ENCODE measurements around the gene FUT7. TPM values are rescaled to one million over a fixed set of nuclear protein-coding genes. Genes with fewer than 3 reads are reported as not detected.

FUT7 gene
- total and polyA plus RNA-seq, 2 of the 13 experiments (the other 11 are each of a cell fraction or from before 2014, with no cell fraction given) = 0.05 TPM; not detected in 1

DNA sequence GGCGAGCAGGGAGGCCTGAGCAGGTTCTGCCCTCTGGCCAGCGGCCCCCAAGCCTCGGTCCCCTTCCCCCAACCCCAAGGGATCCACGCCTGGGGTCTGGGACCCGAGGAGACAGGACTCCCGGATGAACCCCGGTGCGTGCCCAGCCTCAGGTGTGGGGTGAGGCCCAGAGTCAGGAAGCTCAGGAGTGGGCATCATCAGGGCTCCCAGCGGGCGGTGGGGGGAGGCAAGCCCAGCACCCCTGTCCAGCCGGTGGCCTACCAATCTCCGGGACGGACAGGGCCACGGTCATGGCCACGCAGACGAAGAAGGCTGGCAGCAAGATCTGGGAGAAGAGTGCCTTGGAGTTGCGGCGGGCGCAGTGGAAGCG is 18.3 kb downstream of the FUT7 start (continued):
- no peak for TF ChIP-seq ZNF142 (CRISPR knock-in tag; IDR thresholded peaks at IDR 0.05)

DNA sequence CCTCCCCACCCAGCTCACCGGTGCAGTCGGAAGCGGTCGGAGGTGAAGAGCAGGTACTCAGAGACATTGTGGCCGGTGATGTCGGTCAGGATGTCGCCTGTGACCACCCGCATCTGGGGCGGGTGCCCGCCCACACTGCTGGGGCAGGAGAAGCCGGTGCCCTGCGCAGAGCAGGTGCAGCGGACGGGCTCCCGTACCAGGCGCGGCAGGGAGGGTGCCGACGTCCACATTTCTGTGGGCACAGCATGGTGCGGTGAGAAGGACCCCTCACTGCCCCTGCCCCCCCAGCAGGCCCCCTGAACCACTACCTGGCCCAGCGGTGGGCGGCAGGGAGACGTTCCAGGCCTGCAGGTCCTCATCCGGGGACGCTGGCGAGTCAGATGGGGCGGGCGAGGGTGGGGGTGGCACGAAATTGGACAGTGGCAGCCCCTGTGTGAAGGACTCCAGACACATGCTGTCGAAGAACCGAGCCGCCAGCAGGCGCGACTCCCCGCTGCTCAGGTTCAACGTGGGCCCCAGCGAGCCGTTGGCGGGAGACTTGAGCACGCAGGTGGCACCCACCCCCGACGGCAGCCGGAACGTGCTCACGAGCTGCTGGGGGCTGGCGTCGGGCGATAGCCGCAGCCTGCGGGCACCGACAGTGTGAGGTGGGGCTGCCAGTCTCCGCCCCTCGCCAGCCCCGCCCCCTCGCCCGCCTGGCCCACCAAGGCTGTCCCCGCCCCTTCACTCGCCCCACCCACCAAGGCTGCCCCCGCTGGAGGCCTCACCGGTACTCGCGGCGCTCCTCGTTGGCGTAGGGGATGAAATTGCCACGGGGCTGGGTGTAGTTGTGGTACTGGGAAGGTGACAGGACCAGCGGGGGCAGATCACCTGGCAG is 19.0 kb downstream of the FUT7 start:
- Histone ChIP-seq H3K27ac (ENCODE audit: extremely low read length, insufficient read depth, low read length) (no peak overlapping the region), H2AFZ (ENCODE audit: low read length) (no peak overlapping the region), H4K20me1 (ENCODE audit: insufficient read depth, low read length) (no peaks in the 10 kb centered on the region), H3K9ac (ENCODE audit: insufficient read depth, low read depth, low read length) (no peak overlapping the region), H3K9me3 (ENCODE audit: low read length) (no peaks in the 10 kb centered on the region), H3K79me2 (ENCODE audit: insufficient read depth, low read length) (no peaks in the 10 kb centered on the region), H3K4me3 (replicated peaks in 1 of 3; ENCODE audit: insufficient read depth in 1 of 3, low read depth in 2 of 3, low read length in 3 of 3) (no peak overlapping the region), H3K4me1 (ENCODE audit: insufficient read depth, low read length) (no peaks in the 10 kb centered on the region), H3K27me3 (ENCODE audit: control insufficient read depth in 1 of 2, insufficient read depth in 2 of 2, low read length in 2 of 2) (no peaks in the 10 kb centered on the region), H3K4me2 (ENCODE audit: low read depth, low read length) (no peak overlapping the region), H3K36me3 (replicated peaks in 1 of 2; ENCODE audit: control insufficient read depth in 1 of 2, insufficient read depth in 2 of 2, low read length in 2 of 2) (peaks cover 1 to 2% of the 10 kb centered on the region in 2 experiments; a peak in 1 of 5 replicates)
- 96% methylated on average over 24 of the region's 67 CpGs for WGBS (ENCODE audit: low lambda C conversion rate)
- ChIA-PET CTCF (ENCODE audit: low intra/inter-chr PET ratio, low total read pairs) (no interaction called here), POLR2A (no interaction called here)
- in situ Hi-C loops (cut with HindIII; ENCODE audit: extremely low pct_ligation_motif_present, low pct_unique_long_range_greater_than_20kb) = no loop called here
- intact Hi-C loops (cut with micrococcal nuclease; ENCODE audit: unreplicated experiment) = no loop called here
- no peak for ATAC-seq
- BruUV-seq (replicated peaks) = no TSS peak
- DNase-seq (ENCODE audit: low spot score) = no peak
- TF ChIP-seq GATAD2A (CRISPR knock-in tag; IDR thresholded peaks at IDR 0.05) (no peak), GFI1 (CRISPR knock-in tag; IDR thresholded peaks at IDR 0.05; ENCODE audit: borderline replicate concordance) (no peak), ZBTB1 (CRISPR knock-in tag; IDR thresholded peaks at IDR 0.05; ENCODE audit: borderline replicate concordance) (no peak), ZNF615 (CRISPR knock-in tag; IDR thresholded peaks at IDR 0.05; ENCODE audit: borderline replicate concordance) (no peak), ZNF609 (CRISPR knock-in tag; IDR thresholded peaks at IDR 0.05; ENCODE audit: borderline replicate concordance) (no peak), HNRNPL (IDR thresholded peaks at IDR 0.05; ENCODE audit: low read depth, low read length) (0 out of 2 replicates have a peak, but pooled peaks have one; percentile 24)
- no peak for FAIRE-seq
